Fibroblast of pulmonary artery (primary cell): ENCODE results near the gene OR6B3.
A peak's percentile ranks its signal among the peaks of the same experiment; 100 is the strongest.

ENCODE experiments used
- DNase-seq: peaks from one replicate; pipeline ENCODE4 v3.0.0-alpha.2; 2010; ENCODE audit warnings: low read depth
- H3K4me3 ChIP-seq: replicated peaks from 2 replicates; pipeline ENCODE4 v1.5.1; 2011; ENCODE audit warnings: low read depth, mild to moderate bottlenecking, control low read depth, low read length, moderate library complexity
- TF ChIP-seq, protein P1 (sequence below): IDR thresholded peaks from 2 replicates; pipeline ENCODE4 v1.5.1; 2011; ENCODE audit warnings: mild to moderate bottlenecking, control low read depth, low read length, inconsistent platforms; ENCODE audit errors: missing control alignments

Gene OR6B3

GRCh38 chr2:240014327-240014726, 39.0 kb downstream of the OR6B3 start:
- TF ChIP-seq, protein P1, sequence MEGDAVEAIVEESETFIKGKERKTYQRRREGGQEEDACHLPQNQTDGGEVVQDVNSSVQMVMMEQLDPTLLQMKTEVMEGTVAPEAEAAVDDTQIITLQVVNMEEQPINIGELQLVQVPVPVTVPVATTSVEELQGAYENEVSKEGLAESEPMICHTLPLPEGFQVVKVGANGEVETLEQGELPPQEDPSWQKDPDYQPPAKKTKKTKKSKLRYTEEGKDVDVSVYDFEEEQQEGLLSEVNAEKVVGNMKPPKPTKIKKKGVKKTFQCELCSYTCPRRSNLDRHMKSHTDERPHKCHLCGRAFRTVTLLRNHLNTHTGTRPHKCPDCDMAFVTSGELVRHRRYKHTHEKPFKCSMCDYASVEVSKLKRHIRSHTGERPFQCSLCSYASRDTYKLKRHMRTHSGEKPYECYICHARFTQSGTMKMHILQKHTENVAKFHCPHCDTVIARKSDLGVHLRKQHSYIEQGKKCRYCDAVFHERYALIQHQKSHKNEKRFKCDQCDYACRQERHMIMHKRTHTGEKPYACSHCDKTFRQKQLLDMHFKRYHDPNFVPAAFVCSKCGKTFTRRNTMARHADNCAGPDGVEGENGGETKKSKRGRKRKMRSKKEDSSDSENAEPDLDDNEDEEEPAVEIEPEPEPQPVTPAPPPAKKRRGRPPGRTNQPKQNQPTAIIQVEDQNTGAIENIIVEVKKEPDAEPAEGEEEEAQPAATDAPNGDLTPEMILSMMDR: no peak
- DNase-seq: no peak
- H3K4me3 ChIP-seq: no peak overlapping the region

GRCh38 chr2:240013343-240013742, 40.0 kb downstream of the OR6B3 start:
- peak; percentile 36 for DNase-seq
- no peak overlapping the region for H3K4me3 ChIP-seq
- TF ChIP-seq, protein P1: peak; percentile 42

GRCh38 chr2:240002983-240003382, 50.3 kb downstream of the OR6B3 start:
- no peak overlapping the region for H3K4me3 ChIP-seq
- no peak for DNase-seq
- TF ChIP-seq, protein P1: no peak

DNA sequence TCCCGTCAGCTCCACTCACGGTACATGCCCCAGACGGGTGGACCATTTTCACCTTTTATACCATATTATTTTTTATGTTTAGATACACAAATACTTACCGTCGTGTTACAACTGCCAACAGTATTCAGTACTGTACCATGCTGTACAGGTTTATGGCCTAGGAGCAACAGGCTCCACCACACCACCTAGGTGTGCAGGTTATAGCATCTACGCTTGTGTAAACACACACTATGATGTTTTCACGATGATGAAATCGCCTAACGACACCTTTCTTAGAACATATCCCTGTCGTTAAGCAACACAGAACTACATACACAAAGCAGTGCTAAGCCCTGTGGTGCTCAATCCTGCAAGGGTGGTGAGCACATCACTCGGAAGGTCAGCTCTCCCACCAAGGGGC, 52.6 kb downstream of the OR6B3 start:
- TF ChIP-seq, protein P1: no peak
- DNase-seq: no peak

DNA sequence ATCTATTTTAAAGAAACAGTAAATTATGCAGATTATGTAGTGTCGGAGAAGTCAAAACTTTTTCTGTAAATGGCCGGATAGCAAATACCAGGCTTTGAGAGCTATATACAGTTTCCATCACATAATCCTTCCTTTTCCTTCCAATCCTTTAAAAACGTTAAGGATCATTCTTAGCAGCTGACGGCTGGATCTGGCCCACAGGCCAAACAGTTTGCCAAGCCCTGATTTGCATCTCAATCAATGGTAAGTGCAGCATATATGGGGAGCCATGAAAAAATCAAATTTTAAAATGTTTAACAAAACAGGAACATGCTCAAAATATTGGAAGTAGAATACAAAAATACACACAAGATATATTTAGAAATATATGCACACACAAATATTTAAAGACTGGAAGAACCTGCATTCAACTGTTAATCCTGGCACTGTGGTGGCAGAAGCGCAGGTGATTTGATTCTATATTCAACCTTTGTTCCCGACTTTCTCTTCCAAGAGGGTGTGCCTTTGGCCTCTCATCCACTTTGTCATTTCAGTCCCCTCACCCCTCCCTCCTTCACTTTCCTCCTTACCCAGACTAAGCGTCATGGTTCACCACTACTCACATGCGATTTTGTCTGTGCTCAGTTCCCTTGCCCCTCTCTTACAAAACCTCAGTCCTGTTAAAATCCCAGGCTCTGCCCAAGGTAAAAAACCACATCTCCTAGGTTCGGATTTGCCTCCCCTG, 55.5 kb downstream of the OR6B3 start:
- no peak overlapping the region for H3K4me3 ChIP-seq
- TF ChIP-seq, protein P1: no peak
- no peak for DNase-seq

More for the DNA sequence above, 52.6 kb downstream of the OR6B3 start:
- H3K4me3 ChIP-seq: no peak overlapping the region
